SK-N-SH (cell line): ENCODE data around the gene F7.

Source experiments
- EP300 ChIP-seq, 2 experiments: IDR thresholded peaks; 2 replicates each; pipeline versions ENCODE4 v1.4.0 to v1.6.1; 2012; ENCODE audit warnings: borderline replicate concordance in 1 of 2, low read depth in 1 of 2, low read length in 1 of 2
- EZH2phosphoT487 ChIP-seq: fragments of 200-600 bp; sonication (generic); IDR thresholded peaks from 2 replicates; pipeline ENCODE4 v1.6.1; 2017; ENCODE audit warnings: low read depth, mixed run types, mild to moderate bottlenecking, antibody characterized with exemption, moderate library complexity, borderline replicate concordance
- JUND ChIP-seq: IDR thresholded peaks from 2 replicates; pipeline ENCODE4 v1.4.0; 2012
- MXI1 ChIP-seq: IDR thresholded peaks from 2 replicates; pipeline ENCODE4 v1.6.1; 2012; ENCODE audit warnings: mild to moderate bottlenecking, low read depth, low read length, improper control_type of control experiment
- POLR2AphosphoS5 ChIP-seq: IDR thresholded peaks from 2 replicates; pipeline ENCODE4 v1.6.1; 2012; ENCODE audit warnings: low read depth, low read length
- RAD21 ChIP-seq: IDR thresholded peaks from 2 replicates; pipeline ENCODE4 v1.6.1; 2012; ENCODE audit warnings: mild to moderate bottlenecking, low read length
- RCOR1 ChIP-seq: fragments of 150-350 bp; IDR thresholded peaks from 2 replicates; pipeline ENCODE4 v1.6.1; 2017; ENCODE audit warnings: antibody characterized with exemption, low read length
- TEAD4 ChIP-seq: IDR thresholded peaks from 2 replicates; pipeline ENCODE4 v1.4.0; 2012; ENCODE audit warnings: mild to moderate bottlenecking, borderline replicate concordance; ENCODE audit not compliant: insufficient read depth
- TF ChIP-seq, protein P1 (sequence below): fragments of 200-600 bp; sonication (generic); IDR thresholded peaks from 2 replicates; pipeline ENCODE4 v1.6.1; 2017; ENCODE audit warnings: antibody characterized with exemption, mild to moderate bottlenecking, moderate library complexity
- TF ChIP-seq, protein P2 (sequence below): IDR thresholded peaks from 2 replicates; pipeline ENCODE4 v1.6.1; 2012; ENCODE audit warnings: mild to moderate bottlenecking, low read depth, low read length, moderate library complexity
- TF ChIP-seq, protein P3 (sequence below): IDR thresholded peaks from 2 replicates; pipeline ENCODE4 v1.4.0; 2012; ENCODE audit warnings: low read depth

DNA sequence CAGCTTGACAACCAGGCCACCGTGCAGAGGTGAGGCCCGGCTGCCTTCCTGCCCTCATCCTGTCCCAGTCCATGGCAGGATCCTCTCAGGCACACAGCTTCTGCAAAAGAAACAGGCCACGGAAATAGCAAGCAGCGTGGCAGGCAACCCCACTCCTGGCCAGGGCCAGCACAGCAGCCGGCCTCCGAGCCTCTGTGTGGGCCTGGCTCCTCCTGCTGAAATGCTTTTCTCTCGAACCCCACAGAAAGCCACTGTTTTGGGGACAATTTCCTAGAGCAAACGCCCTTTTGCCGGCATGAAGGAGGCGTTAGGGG is 39.5 kb upstream of the F7 start:
- TF ChIP-seq, protein P1, sequence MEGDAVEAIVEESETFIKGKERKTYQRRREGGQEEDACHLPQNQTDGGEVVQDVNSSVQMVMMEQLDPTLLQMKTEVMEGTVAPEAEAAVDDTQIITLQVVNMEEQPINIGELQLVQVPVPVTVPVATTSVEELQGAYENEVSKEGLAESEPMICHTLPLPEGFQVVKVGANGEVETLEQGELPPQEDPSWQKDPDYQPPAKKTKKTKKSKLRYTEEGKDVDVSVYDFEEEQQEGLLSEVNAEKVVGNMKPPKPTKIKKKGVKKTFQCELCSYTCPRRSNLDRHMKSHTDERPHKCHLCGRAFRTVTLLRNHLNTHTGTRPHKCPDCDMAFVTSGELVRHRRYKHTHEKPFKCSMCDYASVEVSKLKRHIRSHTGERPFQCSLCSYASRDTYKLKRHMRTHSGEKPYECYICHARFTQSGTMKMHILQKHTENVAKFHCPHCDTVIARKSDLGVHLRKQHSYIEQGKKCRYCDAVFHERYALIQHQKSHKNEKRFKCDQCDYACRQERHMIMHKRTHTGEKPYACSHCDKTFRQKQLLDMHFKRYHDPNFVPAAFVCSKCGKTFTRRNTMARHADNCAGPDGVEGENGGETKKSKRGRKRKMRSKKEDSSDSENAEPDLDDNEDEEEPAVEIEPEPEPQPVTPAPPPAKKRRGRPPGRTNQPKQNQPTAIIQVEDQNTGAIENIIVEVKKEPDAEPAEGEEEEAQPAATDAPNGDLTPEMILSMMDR: no peak
- TF ChIP-seq POLR2AphosphoS5 (no peak), JUND (no peak), RCOR1 (no peak), RAD21 (no peak), MXI1 (no peak), EP300 (IDR thresholded peaks at IDR 0.05; ENCODE audit: borderline replicate concordance in 1 of 2, low read depth in 1 of 2, low read length in 1 of 2) (no peak), TEAD4 (no peak), EZH2phosphoT487 (no peak)
- TF ChIP-seq, protein P2, sequence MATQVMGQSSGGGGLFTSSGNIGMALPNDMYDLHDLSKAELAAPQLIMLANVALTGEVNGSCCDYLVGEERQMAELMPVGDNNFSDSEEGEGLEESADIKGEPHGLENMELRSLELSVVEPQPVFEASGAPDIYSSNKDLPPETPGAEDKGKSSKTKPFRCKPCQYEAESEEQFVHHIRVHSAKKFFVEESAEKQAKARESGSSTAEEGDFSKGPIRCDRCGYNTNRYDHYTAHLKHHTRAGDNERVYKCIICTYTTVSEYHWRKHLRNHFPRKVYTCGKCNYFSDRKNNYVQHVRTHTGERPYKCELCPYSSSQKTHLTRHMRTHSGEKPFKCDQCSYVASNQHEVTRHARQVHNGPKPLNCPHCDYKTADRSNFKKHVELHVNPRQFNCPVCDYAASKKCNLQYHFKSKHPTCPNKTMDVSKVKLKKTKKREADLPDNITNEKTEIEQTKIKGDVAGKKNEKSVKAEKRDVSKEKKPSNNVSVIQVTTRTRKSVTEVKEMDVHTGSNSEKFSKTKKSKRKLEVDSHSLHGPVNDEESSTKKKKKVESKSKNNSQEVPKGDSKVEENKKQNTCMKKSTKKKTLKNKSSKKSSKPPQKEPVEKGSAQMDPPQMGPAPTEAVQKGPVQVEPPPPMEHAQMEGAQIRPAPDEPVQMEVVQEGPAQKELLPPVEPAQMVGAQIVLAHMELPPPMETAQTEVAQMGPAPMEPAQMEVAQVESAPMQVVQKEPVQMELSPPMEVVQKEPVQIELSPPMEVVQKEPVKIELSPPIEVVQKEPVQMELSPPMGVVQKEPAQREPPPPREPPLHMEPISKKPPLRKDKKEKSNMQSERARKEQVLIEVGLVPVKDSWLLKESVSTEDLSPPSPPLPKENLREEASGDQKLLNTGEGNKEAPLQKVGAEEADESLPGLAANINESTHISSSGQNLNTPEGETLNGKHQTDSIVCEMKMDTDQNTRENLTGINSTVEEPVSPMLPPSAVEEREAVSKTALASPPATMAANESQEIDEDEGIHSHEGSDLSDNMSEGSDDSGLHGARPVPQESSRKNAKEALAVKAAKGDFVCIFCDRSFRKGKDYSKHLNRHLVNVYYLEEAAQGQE: no peak
- TF ChIP-seq, protein P3, sequence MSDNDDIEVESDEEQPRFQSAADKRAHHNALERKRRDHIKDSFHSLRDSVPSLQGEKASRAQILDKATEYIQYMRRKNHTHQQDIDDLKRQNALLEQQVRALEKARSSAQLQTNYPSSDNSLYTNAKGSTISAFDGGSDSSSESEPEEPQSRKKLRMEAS: no peak
